GM18907 (cell line): ENCODE results near the gene ISCA1.
A peak's percentile ranks its signal among the peaks of the same experiment; 100 is the strongest.
"Not testable (repeated sequence)": the region's sequence is repeated elsewhere in the genome, so short reads cannot be mapped to it uniquely, and the experiment has no call there.

Source experiments
- ATAC-seq: cut with Tn5 transposase; IDR thresholded peaks from one replicate; pipeline ENCODE4 v1.9.1; 2021; ENCODE audit warnings: mild to moderate bottlenecking, moderate library complexity; ENCODE audit not compliant: unreplicated experiment

Gene ISCA1

GRCh38 chr9:86282077-86282978 is at the start of gene ISCA1:
ISCA1 (minus strand) TSS chr9:86282538; CDS start chr9:86282458, 80 bp downstream.
- ATAC-seq: peak; percentile 89

- ATAC-seq: no peak
Observed at GRCh38 chr9:86330186-86330585, 47.8 kb upstream of the ISCA1 start.

- ATAC-seq: no peak
Observed at GRCh38 chr9:86329649-86330048, 47.3 kb upstream of the ISCA1 start.

DNA sequence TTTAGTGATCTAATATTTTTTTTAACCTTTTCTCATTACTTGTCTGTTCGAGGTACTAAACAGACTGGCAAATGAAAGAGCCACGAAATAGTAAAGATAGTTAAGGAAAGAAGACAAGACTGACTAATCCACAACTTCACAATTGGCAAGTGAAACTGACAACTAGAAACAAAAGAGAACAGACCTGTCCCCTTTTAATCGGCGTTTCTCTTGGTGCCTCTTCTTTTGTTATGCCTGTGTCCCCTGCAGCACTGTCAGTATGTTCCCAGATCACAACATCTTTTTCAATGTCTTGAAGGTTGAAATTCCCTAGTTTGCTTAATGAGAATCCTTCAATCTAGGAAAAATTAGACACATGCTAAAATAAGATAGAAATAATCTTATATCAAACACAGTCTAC is 45.8 kb upstream of the ISCA1 start:
- no peak for ATAC-seq

DNA sequence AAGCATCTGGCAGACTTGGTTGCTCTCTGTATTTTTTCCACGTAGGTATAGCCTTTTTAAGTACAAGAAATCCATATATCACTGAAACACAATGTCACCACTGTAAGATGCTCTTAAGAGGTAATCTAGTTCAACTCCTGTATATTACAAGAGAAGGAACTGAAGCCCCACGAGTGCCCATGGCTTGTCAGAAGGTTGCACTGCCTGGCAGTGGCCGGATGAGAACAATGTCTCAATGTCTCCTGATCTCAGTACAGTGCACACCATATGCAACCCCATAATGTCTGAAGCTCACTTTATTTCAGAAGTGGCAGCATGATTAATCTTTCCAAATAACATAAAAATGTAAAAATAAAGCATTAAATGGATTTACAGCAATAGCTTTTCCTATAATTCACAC is 44.2 kb upstream of the ISCA1 start:
- no peak for ATAC-seq

DNA sequence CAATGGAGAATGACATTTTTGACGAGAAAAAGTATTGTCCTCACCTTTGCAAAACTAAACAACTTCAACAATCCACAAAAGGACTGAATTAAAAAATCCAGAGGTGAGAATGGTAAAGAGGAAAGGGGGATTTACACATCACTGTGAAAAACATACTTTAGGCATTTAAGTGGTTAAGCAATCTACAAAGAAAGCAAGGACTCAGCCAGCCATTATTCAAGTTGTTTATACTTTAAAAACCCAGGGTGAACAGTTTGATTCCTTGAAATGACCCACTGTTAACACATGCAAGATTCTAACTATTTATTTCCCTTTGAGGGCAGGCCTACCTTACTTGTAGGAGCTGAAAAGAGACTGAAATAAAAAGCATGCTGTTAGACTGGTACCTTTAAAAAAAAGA is 42.6 kb upstream of the ISCA1 start:
- ATAC-seq: no peak

DNA sequence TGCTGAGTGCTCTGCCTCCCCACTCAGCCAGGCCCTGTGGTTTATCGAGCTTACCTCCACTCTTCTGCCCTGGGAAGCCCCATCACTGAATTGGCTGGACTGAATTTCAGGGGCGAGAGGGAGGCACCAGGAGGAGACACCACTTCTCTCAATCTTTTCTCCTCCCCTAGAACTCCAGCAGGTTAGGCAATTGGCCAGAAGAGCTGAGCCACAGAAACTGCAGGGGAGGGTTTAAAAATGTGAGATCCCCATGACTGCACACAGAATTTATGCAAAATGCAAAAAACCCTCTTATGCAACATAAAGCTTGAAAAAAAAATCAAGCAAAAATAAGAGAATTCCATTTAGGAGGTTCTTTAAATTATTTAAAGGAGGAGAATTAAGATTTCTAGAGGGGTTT is 42.0 kb upstream of the ISCA1 start:
- no peak for ATAC-seq

DNA sequence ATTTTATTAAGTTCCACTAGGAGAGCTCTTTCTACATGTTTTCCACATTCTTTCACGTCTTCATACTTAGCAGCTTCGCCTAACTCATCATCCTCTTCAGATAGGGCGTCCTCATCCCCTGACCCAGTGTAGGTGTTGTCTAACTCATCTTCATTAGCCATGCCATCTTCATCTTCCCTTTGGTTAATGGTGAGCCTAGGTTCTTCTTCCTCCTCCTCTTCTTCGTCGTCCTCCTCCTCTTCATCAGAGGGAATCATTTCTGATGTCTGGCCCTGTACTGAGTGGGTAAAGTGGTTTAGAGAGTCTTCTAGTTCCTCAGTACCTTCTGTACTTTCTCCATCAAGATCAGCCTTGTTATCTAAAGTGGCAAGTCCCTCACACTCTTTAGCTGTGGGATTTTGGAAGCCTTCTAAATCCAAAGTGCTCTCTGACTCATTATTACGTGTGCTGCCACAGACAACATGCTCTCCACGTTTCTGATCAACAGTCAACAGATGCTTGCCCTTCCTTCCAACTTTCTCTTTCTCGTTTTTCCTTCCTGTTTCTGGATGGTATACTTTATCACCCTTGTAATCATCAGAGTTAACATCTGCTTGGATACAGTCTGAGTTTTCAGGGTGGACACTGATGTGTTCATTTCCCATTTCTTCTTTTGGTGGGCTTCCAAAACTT is 40.8 kb upstream of the ISCA1 start:
- no peak for ATAC-seq

GRCh38 chr9:86321373-86321772 is 39.0 kb upstream of the ISCA1 start:
- ATAC-seq: no peak

DNA sequence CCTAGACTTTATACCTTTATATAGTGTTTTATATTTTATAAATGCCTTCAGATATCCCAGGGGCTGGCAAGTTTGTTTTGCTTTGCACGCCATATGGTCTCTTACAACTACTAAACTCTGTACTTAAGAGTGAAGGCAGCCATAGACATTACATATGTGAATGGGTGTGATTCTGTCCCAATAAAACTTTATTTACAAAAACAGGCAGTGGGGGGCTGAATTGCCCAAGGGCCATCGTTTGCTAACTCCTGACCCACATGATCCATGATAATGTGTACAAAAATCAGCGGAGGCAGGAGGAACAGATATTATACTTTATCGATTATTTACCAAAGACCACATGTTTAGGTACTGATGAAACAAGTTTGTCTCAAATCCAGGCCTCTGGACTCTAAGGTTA is 35.8 kb upstream of the ISCA1 start:
- ATAC-seq: no peak

DNA sequence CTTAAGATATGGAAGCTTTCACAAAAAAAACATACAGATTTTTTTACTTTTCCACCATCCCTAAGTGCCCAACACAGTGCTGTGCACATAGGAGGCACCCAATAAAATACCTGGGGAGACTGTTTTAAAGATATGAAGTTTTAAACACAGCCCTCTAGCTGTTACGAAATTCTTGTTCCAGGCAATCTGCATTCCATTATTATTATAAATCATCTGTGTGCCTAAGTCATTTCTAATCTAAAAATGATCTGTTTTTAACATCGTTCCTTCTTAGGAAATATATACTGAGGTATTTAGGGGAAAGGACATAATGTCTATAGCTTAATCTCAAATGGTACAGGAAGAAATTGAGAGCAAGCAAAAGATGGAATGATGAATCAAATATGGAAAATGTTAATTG is 32.7 kb upstream of the ISCA1 start:
- no peak for ATAC-seq

DNA sequence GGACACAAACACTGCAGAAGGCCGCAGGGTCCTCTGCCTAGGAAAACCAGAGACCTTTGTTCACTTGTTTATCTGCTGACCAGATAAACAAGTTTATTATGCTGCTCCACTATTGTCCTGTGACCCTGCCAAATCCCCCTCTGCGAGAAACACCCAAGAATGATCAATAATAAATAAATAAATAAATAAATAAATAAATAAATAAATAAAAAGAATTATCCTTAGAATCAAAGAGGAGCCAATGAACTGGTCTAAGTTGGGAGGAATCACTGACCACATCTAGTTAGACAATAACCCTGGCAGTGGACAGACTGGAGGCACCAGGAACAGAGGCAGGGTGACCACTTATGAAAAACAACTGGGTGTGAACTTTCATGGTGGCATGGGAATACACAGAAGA is 30.6 kb upstream of the ISCA1 start:
- ATAC-seq: not testable (repeated sequence)

GRCh38 chr9:86308687-86309086 is 26.3 kb upstream of the ISCA1 start:
- no peak for ATAC-seq

GRCh38 chr9:86304236-86304730 is 21.9 kb upstream of the ISCA1 start:
- no peak for ATAC-seq

DNA sequence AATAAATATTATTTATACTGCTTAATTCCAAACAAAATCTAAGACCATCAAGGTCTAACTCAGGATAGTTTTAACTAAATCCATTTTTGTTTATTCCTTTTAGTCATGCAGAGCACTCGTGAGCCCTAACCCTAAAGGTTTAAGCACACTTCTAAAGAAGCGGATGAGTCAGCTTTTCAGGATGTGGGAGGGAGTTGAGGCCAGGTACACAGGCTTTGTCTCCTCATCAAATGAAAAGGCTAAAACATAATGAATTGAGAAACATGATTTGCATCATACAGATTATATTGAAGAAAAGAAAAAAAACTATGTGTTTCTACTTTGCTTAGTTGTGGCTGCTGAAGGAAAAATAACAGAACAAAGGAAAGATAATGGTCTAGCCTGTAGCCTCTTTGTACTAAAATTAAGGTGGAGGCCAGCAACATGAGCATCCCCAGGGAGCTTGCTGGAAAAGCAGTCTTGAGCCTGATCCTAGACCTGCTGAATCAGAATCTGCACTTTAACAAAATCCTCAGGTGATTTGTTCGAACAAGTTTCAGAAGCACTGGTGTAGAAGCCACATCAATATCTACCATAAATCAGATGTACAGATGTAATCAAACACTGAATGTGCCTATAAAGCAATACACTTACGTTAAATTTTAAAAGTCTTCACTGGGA is 21.1 kb upstream of the ISCA1 start:
- ATAC-seq: no peak

DNA sequence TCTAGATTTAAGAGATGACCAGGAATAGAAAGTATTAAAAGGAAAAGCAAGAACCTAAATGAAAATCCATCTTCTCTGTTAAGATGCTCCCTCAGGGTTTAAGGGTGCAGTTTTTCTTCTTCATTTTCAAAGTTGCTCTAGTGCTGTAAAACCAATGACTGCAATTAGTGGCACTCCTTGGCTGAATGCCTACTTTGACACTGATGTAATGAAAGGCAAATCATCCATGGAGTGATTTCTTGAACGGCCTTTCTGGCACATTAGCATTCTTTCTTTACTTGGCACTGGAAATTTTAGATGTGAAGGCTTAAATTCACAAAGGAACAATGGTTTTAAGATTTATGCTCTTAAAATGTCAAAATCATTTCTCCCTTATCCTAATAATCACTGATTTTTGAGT is 19.3 kb upstream of the ISCA1 start:
- no peak for ATAC-seq

- no peak for ATAC-seq
Observed at GRCh38 chr9:86300701-86301100, 18.4 kb upstream of the ISCA1 start.

GRCh38 chr9:86298873-86299272 is 16.5 kb upstream of the ISCA1 start:
- no peak for ATAC-seq

- not testable (repeated sequence) for ATAC-seq
Observed at GRCh38 chr9:86290341-86290740, 8.0 kb upstream of the ISCA1 start.

GRCh38 chr9:86288499-86289198 is 6.3 kb upstream of the ISCA1 start:
- no peak for ATAC-seq

DNA sequence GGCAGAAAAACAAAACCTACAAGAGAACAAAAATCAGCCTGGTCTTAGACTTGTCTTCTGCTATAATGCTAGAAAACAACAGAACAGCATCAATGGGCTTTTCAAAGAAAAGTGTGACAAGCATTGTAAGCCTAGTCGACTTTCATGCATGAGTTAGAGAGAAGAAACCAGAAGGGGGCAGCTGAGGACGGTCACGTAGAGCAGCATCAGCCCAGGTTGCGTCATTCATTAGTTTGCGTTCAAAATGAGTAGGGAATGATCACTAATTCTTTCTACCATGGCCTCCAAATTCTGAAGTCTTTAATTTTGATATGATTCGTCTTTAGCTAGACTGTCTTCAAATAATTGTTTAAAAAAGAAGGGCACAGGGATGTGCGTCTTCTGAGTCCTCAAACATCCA is 4.7 kb upstream of the ISCA1 start:
- no peak for ATAC-seq
